ENCODE results near the gene HDAC8. TPM values are rescaled to one million over a fixed set of nuclear protein-coding genes. Genes with fewer than 3 reads are reported as not detected.
"Not testable (repeated sequence)": the region's sequence is repeated elsewhere in the genome, so short reads cannot be mapped to it uniquely, and the experiment has no call there.

HDAC8 gene
- polyA plus RNA-seq (ENCODE audit: insufficient read length in 4 of 4), result 10 to 100 TPM; 28.5 to 36.1 (median 34.1) TPM

DNA sequence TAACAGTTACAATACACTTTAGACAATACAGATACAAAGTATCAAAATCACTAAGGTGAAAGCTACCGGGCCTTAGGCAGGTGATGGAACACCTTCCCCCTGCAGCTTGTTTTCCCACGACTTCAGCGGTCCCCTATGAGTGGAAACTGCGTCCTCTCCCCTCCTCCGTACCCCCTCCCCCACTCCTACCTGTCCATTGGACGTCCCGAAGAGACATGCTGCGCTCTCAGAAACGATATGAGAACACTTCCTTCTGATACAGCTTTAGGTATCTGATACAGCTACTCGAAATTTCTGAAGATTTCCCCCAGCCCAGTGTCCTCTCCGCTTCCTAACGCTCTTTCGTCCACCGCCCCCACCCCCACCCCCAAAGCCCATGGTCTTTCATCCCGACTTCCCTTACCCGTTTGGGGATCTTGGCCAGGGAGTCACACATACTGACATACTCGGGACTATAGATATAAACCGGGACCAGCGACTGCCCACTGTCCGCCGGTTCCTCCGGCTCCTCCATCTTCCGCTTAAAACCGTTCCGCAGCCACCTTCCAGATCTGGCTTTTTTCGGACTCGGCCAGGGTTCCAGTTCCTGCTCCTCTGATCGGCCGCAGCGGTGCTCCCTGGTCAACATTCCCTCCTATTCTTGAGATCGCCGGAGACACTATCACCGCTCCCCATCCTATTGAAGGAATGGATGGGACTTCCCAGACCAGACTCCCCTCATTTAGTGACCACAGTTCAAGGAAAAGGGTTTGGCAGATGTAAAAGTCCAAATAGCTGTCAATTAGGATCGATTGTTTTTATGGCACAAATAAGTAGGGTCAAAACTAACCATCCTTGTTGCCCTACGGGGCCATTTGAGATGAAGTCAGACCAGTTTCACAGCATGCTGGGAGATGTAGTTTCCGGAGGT is at the start of gene HDAC8:
HDAC8 (minus strand) TSS at position 596 of the 910 bp plus-strand sequence; CDS start at position 514, 82 bp downstream.
- DNase-seq (ENCODE audit: low read depth in 4 of 4, low spot score in 3 of 4), result peak; percentile 65 to 79 (median 72)

- no peak for DNase-seq (ENCODE audit: low read depth in 4 of 4, low spot score in 3 of 4)
These were observed 49.2 kb upstream of the HDAC8 start for GRCh38 chrX:72621625-72622485.

DNA sequence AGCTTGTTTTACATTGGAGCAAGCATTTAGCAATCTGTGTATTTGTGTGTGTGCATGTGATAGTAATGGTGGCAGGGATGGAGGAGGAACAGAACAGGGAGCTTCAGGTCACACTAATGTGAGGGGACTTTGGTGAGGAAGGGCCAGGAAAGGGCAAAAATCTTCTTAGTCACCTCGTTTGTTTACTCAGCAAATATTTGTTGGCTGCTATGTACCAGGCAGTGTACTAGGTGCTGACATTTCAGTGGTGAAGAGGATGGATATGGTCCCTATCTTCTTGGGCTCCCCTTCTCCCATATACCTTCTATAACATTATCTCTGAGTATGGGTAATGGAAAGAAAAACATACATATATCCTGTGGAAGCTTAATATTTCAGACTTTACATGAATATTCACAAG is 48.5 kb upstream of the HDAC8 start:
- DNase-seq (ENCODE audit: low read depth in 4 of 4, low spot score in 3 of 4), result no peak

GRCh38 chrX:72620550-72621145 is 48.0 kb upstream of the HDAC8 start:
- DNase-seq (ENCODE audit: low read depth in 4 of 4, low spot score in 3 of 4), result no peak

DNA sequence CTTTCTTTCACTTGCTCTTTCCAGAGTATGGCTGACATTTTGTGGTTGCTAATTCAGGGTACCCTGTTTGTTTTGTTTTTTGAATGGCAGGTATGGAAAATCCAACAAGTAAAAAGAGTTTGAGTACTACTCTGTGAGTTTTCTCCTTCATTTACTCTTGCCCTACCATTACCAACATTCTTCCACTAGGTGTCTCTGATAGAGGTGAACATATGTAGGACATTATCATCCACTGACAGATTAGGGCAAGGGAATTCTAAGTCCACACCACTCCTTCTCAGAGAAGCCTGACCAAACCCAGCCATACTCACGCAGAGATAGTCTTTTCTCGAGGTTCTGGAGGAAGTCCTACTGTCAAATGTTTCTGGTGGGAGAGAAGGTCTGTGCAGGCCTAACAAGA is 36.7 kb upstream of the HDAC8 start:
- no peak for DNase-seq (ENCODE audit: low read depth in 4 of 4, low spot score in 3 of 4)

DNA sequence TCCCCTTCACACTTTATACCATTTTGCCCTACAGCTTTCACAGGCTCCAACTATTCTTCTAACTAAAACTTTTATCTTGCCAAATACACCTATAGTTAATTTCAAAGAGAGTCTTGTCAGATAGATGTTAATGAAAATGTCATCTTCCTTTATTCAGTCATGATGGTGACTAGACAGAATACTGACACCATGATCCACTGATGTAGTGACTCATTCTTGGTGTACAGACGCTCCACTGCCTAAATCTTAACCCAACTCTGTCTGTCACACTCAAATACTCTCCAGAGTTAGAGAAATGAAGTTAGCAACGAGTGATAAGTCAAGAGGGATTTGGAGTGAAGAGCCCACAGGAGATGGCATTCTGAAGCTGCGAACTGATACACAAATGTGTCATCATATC is 32.1 kb upstream of the HDAC8 start:
- DNase-seq (ENCODE audit: low read depth in 4 of 4, low spot score in 3 of 4), result no peak

- DNase-seq (ENCODE audit: low read depth in 4 of 4, low spot score in 3 of 4), result no peak
These were observed 31.5 kb upstream of the HDAC8 start for GRCh38 chrX:72604112-72604511.

GRCh38 chrX:72591038-72591437 is 18.4 kb upstream of the HDAC8 start:
- DNase-seq (ENCODE audit: low read depth in 4 of 4, low spot score in 3 of 4), result not testable (repeated sequence)

- DNase-seq (ENCODE audit: low read depth in 4 of 4, low spot score in 3 of 4), result no peak
These were observed 11.5 kb upstream of the HDAC8 start for GRCh38 chrX:72584163-72584562.

- no peak for DNase-seq (ENCODE audit: low read depth in 4 of 4, low spot score in 3 of 4)
These were observed 3.7 kb upstream of the HDAC8 start for GRCh38 chrX:72576141-72576894.

GRCh38 chrX:72573158-72573511 is 492 bp upstream of the HDAC8 start:
- no peak for DNase-seq (ENCODE audit: low read depth in 4 of 4, low spot score in 3 of 4)

DNA sequence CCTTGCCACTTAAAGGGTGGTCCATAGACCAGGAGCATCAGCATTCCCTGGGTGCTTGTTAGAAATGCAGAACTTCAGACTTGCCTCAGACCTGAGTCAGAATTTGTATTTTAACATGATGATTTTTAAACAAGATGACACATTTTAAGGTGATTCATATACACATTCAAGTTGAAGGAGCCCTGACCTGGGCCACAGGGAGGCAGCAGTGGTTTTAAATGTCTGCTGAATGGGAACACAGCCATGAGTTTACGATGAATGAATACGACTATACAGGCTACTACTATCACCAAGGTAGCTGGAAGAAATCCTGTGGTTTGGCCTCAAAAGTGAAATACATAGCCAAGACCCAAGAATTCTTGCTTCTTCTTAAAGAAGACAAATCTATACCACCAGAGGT is 2.9 kb downstream of the HDAC8 start:
- DNase-seq (ENCODE audit: low read depth in 4 of 4, low spot score in 3 of 4), result no peak

DNA sequence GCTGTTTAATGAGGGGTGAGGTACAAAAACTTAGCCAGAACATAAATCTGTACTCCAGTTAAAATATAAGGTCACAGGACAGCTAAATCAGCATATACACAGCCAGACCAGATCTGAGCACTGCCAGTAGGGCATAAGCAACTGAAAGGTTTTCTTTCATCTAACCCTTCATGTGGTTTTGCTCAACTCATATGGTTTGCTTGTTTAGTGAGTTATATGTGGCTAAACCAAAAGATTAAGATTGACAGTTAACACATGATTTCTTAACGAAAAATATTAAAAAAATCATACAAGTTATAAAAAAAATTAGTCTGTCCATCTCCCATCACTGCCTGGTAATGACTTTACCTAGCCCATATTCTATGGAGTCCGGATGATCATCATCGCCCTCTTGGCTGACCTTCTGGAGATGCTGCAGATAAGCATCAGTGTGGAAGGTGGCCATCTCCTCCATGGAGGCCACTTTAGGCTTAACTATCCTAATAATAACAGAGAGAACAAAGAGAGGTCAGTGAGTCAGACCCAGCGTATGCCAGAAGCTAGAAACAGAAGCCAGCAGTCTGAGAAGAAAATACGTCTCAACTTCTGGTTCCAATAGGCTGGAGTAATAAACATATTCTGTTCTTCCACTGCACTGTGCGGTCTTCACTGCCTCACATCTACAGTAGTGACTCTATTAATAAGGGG is 4.1 kb downstream of the HDAC8 start:
- no peak for DNase-seq (ENCODE audit: low read depth in 4 of 4, low spot score in 3 of 4)

DNA sequence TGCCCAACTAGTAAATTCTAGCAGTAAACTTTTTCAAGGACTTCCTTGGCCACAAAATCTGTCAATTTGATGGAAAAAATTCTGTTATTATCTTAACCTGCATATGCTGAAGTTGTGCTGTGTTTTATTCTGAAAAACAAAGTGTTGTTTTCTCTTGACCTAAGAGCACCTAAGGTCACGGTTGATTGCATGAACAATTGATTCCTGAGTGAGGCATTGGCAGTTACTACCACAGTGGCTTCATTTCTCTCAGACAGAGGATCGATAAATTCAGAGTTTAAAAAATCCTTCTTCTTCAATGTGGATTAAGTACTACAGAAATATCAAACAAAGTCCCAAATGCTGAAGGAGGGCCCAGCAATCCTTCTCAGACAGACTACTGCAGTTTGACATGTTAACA is 6.2 kb downstream of the HDAC8 start:
- DNase-seq (ENCODE audit: low read depth in 4 of 4, low spot score in 3 of 4), result no peak

DNA sequence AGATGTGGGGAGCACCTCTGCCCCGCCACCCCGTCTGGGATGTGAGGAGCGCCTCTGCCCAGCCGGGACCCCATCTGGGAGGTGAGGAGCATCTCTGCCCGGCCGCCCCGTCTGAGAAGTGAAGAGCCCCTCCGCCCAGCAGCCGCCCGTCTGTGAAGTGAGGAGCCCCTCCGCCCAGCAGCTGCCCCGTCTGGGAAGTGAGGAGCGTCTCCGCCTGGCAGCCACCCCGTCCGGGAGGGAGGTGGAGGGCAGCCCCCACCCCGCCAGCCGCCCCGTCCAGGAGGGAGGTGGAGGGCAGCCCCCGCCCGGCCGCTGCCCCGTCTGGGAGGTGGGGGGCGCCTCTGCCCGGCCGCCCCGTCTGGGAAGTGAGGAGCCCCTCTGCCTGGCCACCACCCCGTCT is 13.0 kb downstream of the HDAC8 start:
- DNase-seq (ENCODE audit: low read depth in 4 of 4, low spot score in 3 of 4), result not testable (repeated sequence)

DNA sequence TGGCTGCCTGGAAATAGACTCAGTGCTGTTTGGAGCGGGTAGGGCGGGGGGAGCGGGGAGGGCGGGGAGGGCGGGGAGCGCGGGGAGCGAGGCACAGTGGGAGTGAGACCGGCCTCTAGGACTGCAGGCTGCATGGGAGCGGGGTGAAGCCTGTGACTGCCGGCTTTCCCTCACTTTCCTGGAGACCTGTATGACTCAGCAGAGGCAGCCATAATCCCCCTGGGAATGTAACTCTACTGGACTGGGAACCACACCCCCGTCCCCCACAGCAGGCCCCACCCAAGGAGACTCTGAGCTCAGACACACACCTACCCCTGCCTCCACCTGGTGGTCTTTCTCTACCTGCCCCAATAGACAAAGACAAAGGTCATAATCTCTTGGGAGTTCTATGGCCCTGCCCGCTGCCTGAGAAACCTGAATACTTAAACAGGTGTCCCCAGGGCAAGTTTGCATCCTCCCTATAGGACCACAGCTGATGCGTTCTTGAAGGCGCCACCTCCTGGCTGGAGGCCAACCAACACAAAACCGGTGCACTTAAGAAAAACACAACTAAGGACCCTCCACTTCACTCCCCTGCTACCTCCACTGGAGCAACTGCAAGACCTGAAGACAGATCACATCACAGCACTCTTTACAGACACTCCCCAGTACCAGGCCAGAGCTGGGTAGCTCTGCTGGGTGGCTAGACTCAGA is 18.0 kb downstream of the HDAC8 start:
- no peak for DNase-seq (ENCODE audit: low read depth in 4 of 4, low spot score in 3 of 4)

DNA sequence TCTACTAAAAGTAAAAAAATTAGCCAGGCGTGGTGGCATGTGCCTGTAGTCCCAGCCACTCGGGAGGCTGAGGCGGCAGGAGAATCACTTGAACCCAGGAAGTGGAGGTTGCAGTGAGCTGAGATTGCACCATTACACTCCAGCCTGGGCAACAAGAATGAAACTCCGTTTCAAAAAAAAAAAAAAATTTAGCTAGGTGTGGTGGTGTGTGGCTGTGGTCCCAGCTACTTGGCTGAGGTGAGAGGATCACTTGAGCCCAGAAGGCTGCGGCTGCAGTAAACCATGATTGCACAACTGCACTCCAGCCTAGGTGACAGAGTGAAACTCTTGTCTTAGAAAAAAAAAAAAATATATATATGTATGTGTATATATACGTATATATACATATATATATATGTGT is 20.2 kb downstream of the HDAC8 start:
- DNase-seq (ENCODE audit: low read depth in 4 of 4, low spot score in 3 of 4), result not testable (repeated sequence)

DNA sequence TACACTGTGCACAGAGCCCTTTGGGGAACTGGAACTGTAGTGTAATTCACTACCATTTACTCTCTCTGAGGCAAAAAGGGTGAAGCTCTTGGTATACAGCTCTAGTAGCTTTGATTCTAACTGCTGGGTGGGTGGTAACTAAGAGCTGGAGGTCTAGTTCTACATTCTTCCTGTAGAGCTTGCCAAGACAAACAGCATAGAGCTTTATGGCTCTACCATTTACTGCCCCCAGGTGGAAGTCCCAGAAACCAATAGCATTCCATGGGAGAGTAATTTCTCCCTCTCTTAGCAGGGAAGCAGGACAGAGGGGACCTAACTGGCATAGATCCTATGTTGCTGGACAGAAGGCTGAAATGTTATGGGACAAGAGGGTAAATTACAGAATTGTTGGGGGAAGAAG is 26.7 kb downstream of the HDAC8 start:
- no peak for DNase-seq (ENCODE audit: low read depth in 4 of 4, low spot score in 3 of 4)

GRCh38 chrX:72540318-72540717 is 32.3 kb downstream of the HDAC8 start:
- DNase-seq (ENCODE audit: low read depth in 4 of 4, low spot score in 3 of 4), result peak in 1 of 4 donors; percentile 5

Data from right renal pelvis (tissue), 4 donors.